Glomerular endothelial cell (primary cell): Measurements from ENCODE around the gene KRT76. TPM values are rescaled to one million over a fixed set of nuclear protein-coding genes. Genes with fewer than 3 reads are reported as not detected.
"Not testable (repeated sequence)": the region's sequence is repeated elsewhere in the genome, so short reads cannot be mapped to it uniquely, and the experiment has no call there.

Source experiments
- DNase-seq: peaks from one replicate; pipeline ENCODE4 v3.0.0-alpha.2; 2011; ENCODE audit warnings: low read depth, low spot score; ENCODE audit errors: extremely low read depth
- total RNA-seq: library from RNA; depleted of rRNA; stranded (reverse); fragments of >200 nt; gene quantifications from 2 replicates; pipeline ENCODE4 v1.2.3, GENCODE V29; 2015

Gene KRT76
- total RNA-seq, 1 donor from 2014 or later: not detected

GRCh38 chr12:52765702-52766101 is 11.4 kb downstream of the KRT76 start:
- no peak for DNase-seq

- no peak for DNase-seq
Observed at GRCh38 chr12:52763991-52764390, 13.2 kb downstream of the KRT76 start.

- no peak for DNase-seq
Observed at GRCh38 chr12:52763036-52763659, 14.0 kb downstream of the KRT76 start.

- DNase-seq: no peak
Observed at GRCh38 chr12:52761802-52762201, 15.3 kb downstream of the KRT76 start.

- DNase-seq: not testable (repeated sequence)
Observed at GRCh38 chr12:52761218-52761617, 15.9 kb downstream of the KRT76 start.

- DNase-seq: no peak
Observed at GRCh38 chr12:52760623-52761022, 16.5 kb downstream of the KRT76 start.

- DNase-seq: no peak
Observed at GRCh38 chr12:52759695-52760094, 17.4 kb downstream of the KRT76 start.

GRCh38 chr12:52759218-52759617 is 17.9 kb downstream of the KRT76 start:
- no peak for DNase-seq

GRCh38 chr12:52757449-52758176 is 19.5 kb downstream of the KRT76 start:
- DNase-seq: no peak

GRCh38 chr12:52756281-52756960 is 20.7 kb downstream of the KRT76 start:
- DNase-seq: no peak

GRCh38 chr12:52755533-52755932 is 21.6 kb downstream of the KRT76 start:
- no peak for DNase-seq

- no peak for DNase-seq
Observed at GRCh38 chr12:52754135-52754534, 23.0 kb downstream of the KRT76 start.

GRCh38 chr12:52753283-52753682 is 23.9 kb downstream of the KRT76 start:
- DNase-seq: no peak

- DNase-seq: no peak
Observed at GRCh38 chr12:52752516-52752915, 24.6 kb downstream of the KRT76 start.

- no peak for DNase-seq
Observed at GRCh38 chr12:52751795-52752194, 25.4 kb downstream of the KRT76 start.

- not testable (repeated sequence) for DNase-seq
Observed at GRCh38 chr12:52750532-52750931, 26.6 kb downstream of the KRT76 start.

- no peak for DNase-seq
Observed at GRCh38 chr12:52749827-52750226, 27.3 kb downstream of the KRT76 start.

GRCh38 chr12:52748578-52748977 is 28.6 kb downstream of the KRT76 start:
- DNase-seq: no peak

GRCh38 chr12:52745554-52745953 is 31.6 kb downstream of the KRT76 start:
- no peak for DNase-seq

GRCh38 chr12:52744493-52745156 is 32.5 kb downstream of the KRT76 start:
- no peak for DNase-seq

- DNase-seq: no peak
Observed at GRCh38 chr12:52742822-52743457, 34.2 kb downstream of the KRT76 start.
